Measurements from ENCODE around the gene AK8.

AK8 gene

GRCh38 chr9:132828201-132828770, 49.8 kb downstream of the AK8 start:
- no peak for FAIRE-seq
- no peak for DNase-seq (ENCODE audit: insufficient read length, low spot score)

- DNase-seq (ENCODE audit: insufficient read length, low spot score) (no peak), FAIRE-seq (no peak)
Measured at GRCh38 chr9:132827366-132827765, 50.7 kb downstream of the AK8 start.

- no peak for DNase-seq (ENCODE audit: insufficient read length, low spot score)
- no peak for FAIRE-seq
Measured at GRCh38 chr9:132826621-132827365, 51.3 kb downstream of the AK8 start.

- DNase-seq (ENCODE audit: insufficient read length, low spot score) (no peak), FAIRE-seq (no peak)
Measured at GRCh38 chr9:132826131-132826530, 52.0 kb downstream of the AK8 start.

- FAIRE-seq (no peak), DNase-seq (ENCODE audit: insufficient read length, low spot score) (no peak)
Measured at GRCh38 chr9:132825430-132825829, 52.7 kb downstream of the AK8 start.

GRCh38 chr9:132824951-132825350, 53.1 kb downstream of the AK8 start:
- FAIRE-seq (no peak), DNase-seq (ENCODE audit: insufficient read length, low spot score) (no peak)

- no peak for FAIRE-seq
- no peak for DNase-seq (ENCODE audit: insufficient read length, low spot score)
Measured at GRCh38 chr9:132824151-132824550, 53.9 kb downstream of the AK8 start.

GRCh38 chr9:132823370-132824145, 54.5 kb downstream of the AK8 start:
- DNase-seq (ENCODE audit: insufficient read length, low spot score) (no peak), FAIRE-seq (no peak)

- FAIRE-seq (no peak), DNase-seq (ENCODE audit: insufficient read length, low spot score) (no peak)
Measured at GRCh38 chr9:132820169-132820944, 57.7 kb downstream of the AK8 start.

GRCh38 chr9:132818588-132818987, 59.5 kb downstream of the AK8 start:
- DNase-seq (ENCODE audit: insufficient read length, low spot score) (no peak), FAIRE-seq (no peak)

GRCh38 chr9:132814937-132815336, 63.1 kb downstream of the AK8 start:
- FAIRE-seq: no peak

GRCh38 chr9:132813115-132813771, 64.8 kb downstream of the AK8 start:
- FAIRE-seq (no peak), DNase-seq (ENCODE audit: insufficient read length, low spot score) (no peak)

More at GRCh38 chr9:132814937-132815336, 63.1 kb downstream of the AK8 start:
- DNase-seq (ENCODE audit: insufficient read length, low spot score): no peak

GRCh38 chr9:132811985-132812384, 66.1 kb downstream of the AK8 start:
- DNase-seq (ENCODE audit: insufficient read length, low spot score) (no peak), FAIRE-seq (no peak)

- DNase-seq (ENCODE audit: insufficient read length, low spot score): no peak
- FAIRE-seq: no peak
Measured at GRCh38 chr9:132810314-132810713, 67.8 kb downstream of the AK8 start.

GRCh38 chr9:132809677-132810271, 68.3 kb downstream of the AK8 start:
- FAIRE-seq (no peak), DNase-seq (ENCODE audit: insufficient read length, low spot score) (no peak)

GRCh38 chr9:132808645-132809044, 69.4 kb downstream of the AK8 start:
- FAIRE-seq: no peak
- no peak for DNase-seq (ENCODE audit: insufficient read length, low spot score)

GRCh38 chr9:132806723-132807421, 71.2 kb downstream of the AK8 start:
- no peak for DNase-seq (ENCODE audit: insufficient read length, low spot score)
- FAIRE-seq: no peak

- FAIRE-seq (no peak), DNase-seq (ENCODE audit: insufficient read length, low spot score) (no peak)
Measured at GRCh38 chr9:132806306-132806705, 71.8 kb downstream of the AK8 start.

GRCh38 chr9:132804576-132805295, 73.3 kb downstream of the AK8 start:
- FAIRE-seq (no peak), DNase-seq (ENCODE audit: insufficient read length, low spot score) (no peak)

All from GM19239 (cell line).